ENCODE measurements around the gene LRRC51. TPM values are rescaled to one million over a fixed set of nuclear protein-coding genes. Genes with fewer than 3 reads are reported as not detected.

Gene LRRC51
- total and polyA plus RNA-seq, 2 donors (not counting 1 experiment from before 2014, with no cell fraction given), result 1.4 to 7.7 TPM

DNA sequence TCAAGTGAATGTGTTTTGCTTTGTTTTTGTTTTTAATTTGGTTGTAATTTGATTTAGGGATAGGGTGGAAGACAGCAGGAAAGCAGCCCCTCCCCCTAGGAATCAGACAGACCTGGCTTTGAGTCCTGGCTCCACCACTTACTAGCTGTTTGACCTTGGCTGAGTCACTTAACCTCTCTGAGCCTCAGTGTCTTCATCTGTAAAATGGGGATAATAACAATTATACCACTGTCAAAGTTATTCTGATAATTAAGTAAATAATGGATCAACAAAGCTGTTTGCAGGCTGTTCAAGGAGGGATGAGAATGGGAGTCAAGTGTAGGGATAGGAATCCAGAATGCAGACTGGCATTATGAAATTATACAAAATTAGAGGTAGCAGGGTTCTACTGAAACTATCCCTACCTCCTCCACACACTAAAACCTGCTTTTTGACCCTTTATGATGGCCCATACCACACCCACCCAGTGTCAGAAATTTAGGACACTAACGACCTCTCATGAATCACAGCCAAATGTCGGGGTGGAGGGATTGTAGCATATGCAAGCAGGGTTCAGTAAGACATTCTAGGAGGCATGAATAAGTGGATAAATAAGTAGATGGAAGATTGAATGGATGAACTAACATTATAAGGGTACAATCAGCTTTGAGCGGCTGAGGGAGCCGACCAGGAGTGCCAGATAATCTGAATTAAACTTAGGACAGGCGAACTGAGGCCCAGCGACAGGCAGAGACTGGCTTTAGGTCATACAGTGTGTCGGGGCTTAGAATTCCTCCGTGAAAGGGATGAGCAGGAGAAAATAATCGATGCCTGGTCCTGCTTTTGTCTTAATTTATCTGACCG lies 30.9 kb downstream of the LRRC51 start:
- Histone ChIP-seq H3K4me2 (replicated peaks; ENCODE audit: low read depth, low read length, poor library complexity, severe bottlenecking) (peak overlapping the region; percentile 81), H4K20me1 (ENCODE audit: control insufficient read depth, insufficient read depth, low read length, poor library complexity, severe bottlenecking) (no peaks in the 10 kb centered on the region), H3K36me3 (replicated peaks in 1 of 2; ENCODE audit: control extremely low read depth in 1 of 2, control insufficient read depth in 1 of 2, extremely low read depth in 1 of 2, insufficient read depth in 2 of 2, low read length in 1 of 2) (peaks cover 0 to 24% of the 10 kb centered on the region in 2 experiments), H3K4me3 (ENCODE audit: control extremely low read depth in 1 of 5, extremely low read depth in 1 of 5, insufficient read depth in 1 of 5, low read depth in 2 of 5, low read length in 4 of 5) (peak overlapping the region; percentile 67 to 94 (median 78)), H3K9me3 (ENCODE audit: control extremely low read depth in 1 of 3, control insufficient read depth in 2 of 3, insufficient read depth in 1 of 3, low read length in 2 of 3) (no peaks in the 10 kb centered on the region), H3K27me3 (replicated peaks in 1 of 4; ENCODE audit: control extremely low read depth in 1 of 4, control insufficient read depth in 3 of 4, insufficient read depth in 4 of 4, low read length in 3 of 4) (peaks cover 0 to 11% (median 0%) of the 10 kb centered on the region in 4 experiments), H3K9ac (ENCODE audit: low read length) (peak overlapping the region; percentile 74), H2AFZ (ENCODE audit: insufficient read depth, low read depth, low read length, poor library complexity, severe bottlenecking) (peak overlapping the region; percentile 78), H3K79me2 (ENCODE audit: control insufficient read depth, insufficient read depth, low read length) (peaks cover 12% of the 10 kb centered on the region), H3K27ac (ENCODE audit: low read length in 2 of 2) (peak overlapping the region; percentile 95), H3K4me1 (ENCODE audit: control insufficient read depth in 2 of 2, insufficient read depth in 2 of 2, low read length in 2 of 2) (peaks cover 14 to 19% of the 10 kb centered on the region in 2 donors)
- intact Hi-C loops (cut with micrococcal nuclease), result loop anchor here (1.0 to 2.0 kb wide), 8 partner anchors 8 to 324 kb away; partner anchors contain the start of genes CLPB, LAMTOR1, LRRC51 and NUMA1
- Mint-ChIP-seq H3K4me3 (peak overlapping the region; percentile 93), H3K9me3 (ENCODE audit: insufficient read depth) (no peaks in the 10 kb centered on the region), H3K27ac (peak overlapping the region; percentile 98), H3K4me1 (peaks cover 20% of the 10 kb centered on the region), H3K27me3 (peaks cover 9% of the 10 kb centered on the region)
- ATAC-seq (ENCODE audit: low read depth), result no peak
- 3% methylated on average over 8 of the region's 10 CpGs for WGBS (ENCODE audit: insufficient coverage)
- POLR2A ChIA-PET, result interaction anchor here (0.6 to 1.8 kb wide), 3 partner anchors 29 to 1846 kb away, joined by 3 to 6 read pairs (median 3); no protein-coding TSS in a partner anchor
- CTCF ChIA-PET, result interaction anchor here (0.7 to 3.9 kb wide), 4 partner anchors 13 to 86 kb away, joined by 3 to 14 read pairs (median 6); no protein-coding TSS in a partner anchor
- no peak for TF ChIP-seq EZH2 (IDR thresholded peaks at IDR 0.05; ENCODE audit: borderline replicate concordance, insufficient read depth, low read depth, low read length, poor library complexity, severe bottlenecking)
- TF ChIP-seq, protein P1, sequence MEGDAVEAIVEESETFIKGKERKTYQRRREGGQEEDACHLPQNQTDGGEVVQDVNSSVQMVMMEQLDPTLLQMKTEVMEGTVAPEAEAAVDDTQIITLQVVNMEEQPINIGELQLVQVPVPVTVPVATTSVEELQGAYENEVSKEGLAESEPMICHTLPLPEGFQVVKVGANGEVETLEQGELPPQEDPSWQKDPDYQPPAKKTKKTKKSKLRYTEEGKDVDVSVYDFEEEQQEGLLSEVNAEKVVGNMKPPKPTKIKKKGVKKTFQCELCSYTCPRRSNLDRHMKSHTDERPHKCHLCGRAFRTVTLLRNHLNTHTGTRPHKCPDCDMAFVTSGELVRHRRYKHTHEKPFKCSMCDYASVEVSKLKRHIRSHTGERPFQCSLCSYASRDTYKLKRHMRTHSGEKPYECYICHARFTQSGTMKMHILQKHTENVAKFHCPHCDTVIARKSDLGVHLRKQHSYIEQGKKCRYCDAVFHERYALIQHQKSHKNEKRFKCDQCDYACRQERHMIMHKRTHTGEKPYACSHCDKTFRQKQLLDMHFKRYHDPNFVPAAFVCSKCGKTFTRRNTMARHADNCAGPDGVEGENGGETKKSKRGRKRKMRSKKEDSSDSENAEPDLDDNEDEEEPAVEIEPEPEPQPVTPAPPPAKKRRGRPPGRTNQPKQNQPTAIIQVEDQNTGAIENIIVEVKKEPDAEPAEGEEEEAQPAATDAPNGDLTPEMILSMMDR (IDR thresholded peaks at IDR 0.05), result no peak
- DNase-seq, result no peak
